Astrocyte of the cerebellum (primary cell): ENCODE data around the gene MCM3AP.
"Not testable (repeated sequence)": the region's sequence is repeated elsewhere in the genome, so short reads cannot be mapped to it uniquely, and the experiment has no call there.

ENCODE experiments used
- DNase-seq: peaks from one replicate; pipeline ENCODE4 v3.0.0-alpha.2; 2011; ENCODE audit warnings: low read depth
- H3K4me3 ChIP-seq: 2 replicates; pipeline ENCODE4 v1.5.1; 2011; ENCODE audit warnings: mild to moderate bottlenecking, low read depth, low read length, moderate library complexity
- in situ Hi-C: cut with HindIII; loops from 2 replicates; pipeline ENCODE4 v1.10.0; 2017; ENCODE audit warnings: low sequenced_read_pairs
- TF ChIP-seq, protein P1 (sequence below): IDR thresholded peaks from 2 replicates; pipeline ENCODE4 v1.5.1; 2012; ENCODE audit warnings: low read length, low read depth, moderate library complexity, mild to moderate bottlenecking; ENCODE audit errors: missing control alignments

Gene MCM3AP

GRCh38 chr21:46207006-46207919 is 78.1 kb downstream of the MCM3AP start:
- DNase-seq: no peak
- TF ChIP-seq, protein P1, sequence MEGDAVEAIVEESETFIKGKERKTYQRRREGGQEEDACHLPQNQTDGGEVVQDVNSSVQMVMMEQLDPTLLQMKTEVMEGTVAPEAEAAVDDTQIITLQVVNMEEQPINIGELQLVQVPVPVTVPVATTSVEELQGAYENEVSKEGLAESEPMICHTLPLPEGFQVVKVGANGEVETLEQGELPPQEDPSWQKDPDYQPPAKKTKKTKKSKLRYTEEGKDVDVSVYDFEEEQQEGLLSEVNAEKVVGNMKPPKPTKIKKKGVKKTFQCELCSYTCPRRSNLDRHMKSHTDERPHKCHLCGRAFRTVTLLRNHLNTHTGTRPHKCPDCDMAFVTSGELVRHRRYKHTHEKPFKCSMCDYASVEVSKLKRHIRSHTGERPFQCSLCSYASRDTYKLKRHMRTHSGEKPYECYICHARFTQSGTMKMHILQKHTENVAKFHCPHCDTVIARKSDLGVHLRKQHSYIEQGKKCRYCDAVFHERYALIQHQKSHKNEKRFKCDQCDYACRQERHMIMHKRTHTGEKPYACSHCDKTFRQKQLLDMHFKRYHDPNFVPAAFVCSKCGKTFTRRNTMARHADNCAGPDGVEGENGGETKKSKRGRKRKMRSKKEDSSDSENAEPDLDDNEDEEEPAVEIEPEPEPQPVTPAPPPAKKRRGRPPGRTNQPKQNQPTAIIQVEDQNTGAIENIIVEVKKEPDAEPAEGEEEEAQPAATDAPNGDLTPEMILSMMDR: no peak
- in situ Hi-C loops: no loop called here
- H3K4me3 ChIP-seq: no peak overlapping the region

GRCh38 chr21:46206163-46207005 is 79.0 kb downstream of the MCM3AP start:
- TF ChIP-seq, protein P1: no peak
- in situ Hi-C loops: no loop called here
- H3K4me3 ChIP-seq: no peak overlapping the region
- no peak for DNase-seq

DNA sequence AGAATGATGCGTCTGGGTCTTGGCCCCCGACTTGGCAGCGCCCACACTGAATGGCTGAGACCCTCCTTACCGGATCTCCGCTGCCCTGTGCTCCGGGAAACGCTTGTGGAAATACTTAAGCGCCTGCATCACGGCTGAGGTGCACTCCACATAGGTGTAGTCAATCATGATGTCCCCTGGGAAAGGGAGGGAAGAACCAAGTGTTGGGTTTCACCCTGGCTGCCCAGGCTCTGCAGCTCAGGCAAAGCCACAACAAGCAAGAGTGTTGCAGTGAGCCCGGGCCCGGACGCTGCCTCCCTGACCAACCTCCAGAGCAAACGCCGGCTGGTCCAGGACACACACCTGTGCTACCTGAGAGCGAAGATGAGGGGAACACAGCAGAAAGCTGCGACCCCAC is 79.6 kb downstream of the MCM3AP start:
- no peak overlapping the region for H3K4me3 ChIP-seq
- no peak for DNase-seq
- in situ Hi-C loops: no loop called here
- TF ChIP-seq, protein P1: no peak

DNA sequence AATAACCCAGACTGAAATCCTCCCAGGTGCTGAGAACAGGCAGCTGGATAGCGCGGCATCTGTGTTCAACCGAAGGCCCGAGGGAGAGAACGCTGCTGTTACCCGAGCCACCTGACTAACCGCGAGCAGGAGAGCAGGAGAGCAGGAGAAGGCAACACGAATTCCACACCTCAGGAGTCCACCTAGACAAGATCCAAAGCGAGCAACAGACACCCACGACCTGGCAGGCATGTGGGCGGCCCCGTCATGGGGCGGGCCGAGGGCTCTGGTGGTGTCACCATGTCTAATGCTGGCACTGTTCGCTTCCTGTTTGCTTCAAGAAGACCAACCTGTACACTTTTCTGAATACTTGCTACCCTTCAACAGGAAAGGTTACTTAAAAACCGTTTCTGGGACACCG is 80.2 kb downstream of the MCM3AP start:
- TF ChIP-seq, protein P1: no peak
- in situ Hi-C loops: no loop called here
- no peak overlapping the region for H3K4me3 ChIP-seq
- DNase-seq: no peak

DNA sequence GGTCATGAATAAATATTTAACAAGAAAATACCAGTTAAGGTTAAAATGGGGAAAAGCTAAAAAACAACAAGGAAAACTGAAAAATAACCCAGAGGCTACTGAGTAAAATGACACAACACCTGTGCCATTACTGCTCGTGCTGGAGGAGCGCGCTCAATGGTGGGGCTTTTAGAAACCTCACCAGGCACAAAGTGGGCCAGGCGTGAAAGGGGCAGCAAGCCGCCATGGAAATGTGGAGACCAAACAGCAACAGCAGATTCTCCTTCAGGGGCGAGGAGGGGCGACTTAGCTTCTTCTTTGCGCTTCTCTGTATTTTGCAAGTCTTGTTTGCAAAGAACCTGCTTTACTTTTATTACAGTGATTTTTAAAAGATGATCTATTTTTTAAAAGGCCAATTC is 82.2 kb downstream of the MCM3AP start:
- no peak overlapping the region for H3K4me3 ChIP-seq
- in situ Hi-C loops: no loop called here
- TF ChIP-seq, protein P1: no peak
- no peak for DNase-seq

GRCh38 chr21:46202592-46203202 is 82.7 kb downstream of the MCM3AP start:
- TF ChIP-seq, protein P1: no peak
- no peak overlapping the region for H3K4me3 ChIP-seq
- in situ Hi-C loops: no loop called here
- no peak for DNase-seq

GRCh38 chr21:46200877-46201803 is 84.3 kb downstream of the MCM3AP start:
- in situ Hi-C loops, DNase-seq, H3K4me3 ChIP-seq: not testable (repeated sequence)
